ENCODE measurements around the gene ST8SIA4.

DNA sequence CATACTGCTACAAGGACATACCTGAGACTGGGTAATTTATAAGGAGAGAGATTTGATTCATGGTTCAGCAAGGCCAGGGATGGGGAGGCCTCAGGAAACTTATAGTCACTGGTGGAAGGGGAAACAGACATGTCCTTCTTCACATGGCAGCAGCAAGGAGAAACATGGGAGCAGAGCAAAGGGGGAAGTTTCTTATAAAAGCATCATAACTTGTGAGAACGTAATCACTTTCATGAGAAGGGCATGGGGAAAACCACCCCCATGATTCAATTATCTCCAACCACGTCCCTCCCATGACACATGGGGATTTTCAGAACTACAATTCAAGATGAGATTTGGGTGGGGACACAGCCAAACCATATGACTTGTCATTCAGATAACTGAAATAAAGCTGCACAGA lies 100.9 kb downstream of the ST8SIA4 start:
- no peak for TF ChIP-seq CTCF (IDR thresholded peaks at IDR 0.05)
- TF ChIP-seq EZH2 (IDR thresholded peaks at IDR 0.05; ENCODE audit: borderline replicate concordance, insufficient read depth, low read depth, low read length, poor library complexity, severe bottlenecking): no peak

Data from B cell (primary cell).